Lung microvascular endothelial cell (primary cell): Measurements from ENCODE around the gene PAQR5. TPM values are rescaled to one million over a fixed set of nuclear protein-coding genes. Genes with fewer than 3 reads are reported as not detected.

ENCODE experiments used
- DNase-seq, 2 donors: peaks; one replicate each; pipeline versions ENCODE4 v3.0.0 to v3.0.0-alpha.2; 2010; ENCODE audit warnings: low read depth in 2 of 2
- total RNA-seq: library from RNA; depleted of rRNA; stranded (reverse); fragments of >200 nt; gene quantifications from 2 replicates; pipeline ENCODE4 v1.2.1, GENCODE V29; 2014

Gene PAQR5
- total RNA-seq, 1 donor from 2014 or later: not detected

- peak in 1 of 2 donors; percentile 34 for DNase-seq
Measured at GRCh38 chr15:69390575-69390974, 91.9 kb downstream of the PAQR5 start.

- DNase-seq: no peak
Measured at GRCh38 chr15:69391046-69391757, 92.5 kb downstream of the PAQR5 start.

GRCh38 chr15:69392352-69392751 lies 93.6 kb downstream of the PAQR5 start:
- no peak for DNase-seq

GRCh38 chr15:69393831-69394491 lies 95.2 kb downstream of the PAQR5 start:
- DNase-seq: peak in 1 of 2 donors; percentile 34

GRCh38 chr15:69394556-69395282 lies 96.0 kb downstream of the PAQR5 start:
- DNase-seq: peak; percentile 70 to 78

GRCh38 chr15:69395460-69395859 lies 96.7 kb downstream of the PAQR5 start:
- no peak for DNase-seq

GRCh38 chr15:69395991-69396390 lies 97.3 kb downstream of the PAQR5 start:
- DNase-seq: no peak

- no peak for DNase-seq
Measured at GRCh38 chr15:69398491-69398891, 99.8 kb downstream of the PAQR5 start.

GRCh38 chr15:69400850-69401249 lies 102.1 kb downstream of the PAQR5 start:
- no peak for DNase-seq

- no peak for DNase-seq
Measured at GRCh38 chr15:69402816-69403215, 104.1 kb downstream of the PAQR5 start.

GRCh38 chr15:69403594-69403993 lies 104.9 kb downstream of the PAQR5 start:
- peak in 1 of 2 donors; percentile 30 for DNase-seq

- no peak for DNase-seq
Measured at GRCh38 chr15:69405110-69405509, 106.4 kb downstream of the PAQR5 start.

GRCh38 chr15:69407719-69408400 lies 109.1 kb downstream of the PAQR5 start:
- DNase-seq: no peak

GRCh38 chr15:69408841-69409240 lies 110.1 kb downstream of the PAQR5 start:
- no peak for DNase-seq

- peak; percentile 38 to 40 for DNase-seq
Measured at GRCh38 chr15:69410248-69410874, 111.6 kb downstream of the PAQR5 start.

GRCh38 chr15:69412274-69412673 lies 113.6 kb downstream of the PAQR5 start:
- DNase-seq: no peak

GRCh38 chr15:69412701-69413100 lies 114.0 kb downstream of the PAQR5 start:
- DNase-seq: no peak

- DNase-seq: peak; percentile 92 to 94
Measured at GRCh38 chr15:69413822-69414700, 115.3 kb downstream of the PAQR5 start, which contains the start of gene KIF23. KIF23 (plus strand) TSS chr15:69414349; CDS start chr15:69414466, 117 bp downstream.

- peak; percentile 47 to 78 for DNase-seq
Measured at GRCh38 chr15:69414701-69415167, 116.0 kb downstream of the PAQR5 start.

GRCh38 chr15:69415381-69415780 lies 116.7 kb downstream of the PAQR5 start:
- peak in 1 of 2 donors; percentile 13 for DNase-seq
